Endodermal cell (in vitro differentiated cells): Measurements from ENCODE around the gene RYR2. TPM values are rescaled to one million over a fixed set of nuclear protein-coding genes. Genes with fewer than 3 reads are reported as not detected.

Source experiments
- DNase-seq: peaks from one replicate; pipeline ENCODE4 v3.0.0-alpha.2; 2017
- H3K27ac ChIP-seq: 2 replicates; pipeline ENCODE4 v1.5.1; 2013; ENCODE audit warnings: mild to moderate bottlenecking, low read depth, low read length, moderate library complexity
- H3K27me3 ChIP-seq: 2 replicates; pipeline ENCODE4 v1.6.1; 2013; ENCODE audit warnings: mild to moderate bottlenecking, low read length, moderate library complexity; ENCODE audit not compliant: insufficient read depth, control insufficient read depth, poor library complexity, severe bottlenecking
- H3K36me3 ChIP-seq: 2 replicates; pipeline ENCODE4 v1.7.0; 2013; ENCODE audit warnings: mild to moderate bottlenecking, low read length, moderate library complexity; ENCODE audit not compliant: control insufficient read depth, insufficient read depth
- H3K4me1 ChIP-seq: one replicate; pipeline ENCODE4 v1.7.0; 2013; ENCODE audit warnings: low read length; ENCODE audit not compliant: control insufficient read depth, insufficient read depth
- H3K4me3 ChIP-seq: 2 replicates; pipeline ENCODE4 v1.5.1; 2013; ENCODE audit warnings: mild to moderate bottlenecking, low read length, moderate library complexity
- H3K9ac ChIP-seq: 2 replicates; pipeline ENCODE4 v1.6.1; 2013; ENCODE audit warnings: mild to moderate bottlenecking, low read length, moderate library complexity; ENCODE audit not compliant: poor library complexity, severe bottlenecking; ENCODE audit errors: extremely low read depth
- H3K9me3 ChIP-seq: 2 replicates; pipeline ENCODE4 v1.6.1; 2013; ENCODE audit warnings: mild to moderate bottlenecking, low read length, moderate library complexity; ENCODE audit not compliant: control insufficient read depth
- H3K27ac Mint-ChIP-seq: 2 replicates; pipeline ENCODE4 v1.8.0; 2020; ENCODE audit warnings: mixed read lengths
- H3K27me3 Mint-ChIP-seq: 2 replicates; pipeline ENCODE4 v1.8.0; 2021; ENCODE audit warnings: mild to moderate bottlenecking, mixed read lengths; ENCODE audit not compliant: insufficient read depth
- H3K36me3 Mint-ChIP-seq: 2 replicates; pipeline ENCODE4 v1.8.0; 2020; ENCODE audit warnings: low read depth, mixed read lengths
- H3K4me1 Mint-ChIP-seq: 2 replicates; pipeline ENCODE4 v1.8.0; 2020; ENCODE audit warnings: mixed read lengths
- H3K4me3 Mint-ChIP-seq: 2 replicates; pipeline ENCODE4 v1.8.0; 2020; ENCODE audit warnings: mild to moderate bottlenecking, moderate library complexity, mixed read lengths
- H3K9me3 Mint-ChIP-seq: 2 replicates; pipeline ENCODE4 v1.8.0; 2020; ENCODE audit warnings: mild to moderate bottlenecking, mixed read lengths
- WGBS, 2 experiments: methylation state at CpG; one replicate each; pipeline versions ENCODE4 v1.1.5 to v1.1.7; 2013; ENCODE audit warnings: missing lambda C conversion rate in 2 of 2, mixed read lengths in 1 of 2; ENCODE audit not compliant: insufficient coverage in 1 of 2, insufficient read length in 1 of 2; 5-methylcytosine and 5-hydroxymethylcytosine counted together
- total RNA-seq, 2 donors: library from RNA; stranded (reverse); fragmentation: NEBNext Ultra II Directional in 1 of 2; extraction: Animal tissue kit (Norgen Biotek cat#: 25700) in 1 of 2; gene quantifications; 2 replicates in 1 of 2; 3 replicates in 1 of 2; pipeline ENCODE4 v1.2.1, GENCODE V29; 2021
- TF ChIP-seq, protein P1 (sequence below): fragments of 200-600 bp; sonication (generic); conservative IDR thresholded peaks from 2 replicates; pipeline ENCODE4 v1.5.0; 2021; ENCODE audit warnings: antibody characterized with exemption, mild to moderate bottlenecking

Gene RYR2
- total RNA-seq, 2 donors from 2014 or later = 0.95 to 2.4 TPM

DNA sequence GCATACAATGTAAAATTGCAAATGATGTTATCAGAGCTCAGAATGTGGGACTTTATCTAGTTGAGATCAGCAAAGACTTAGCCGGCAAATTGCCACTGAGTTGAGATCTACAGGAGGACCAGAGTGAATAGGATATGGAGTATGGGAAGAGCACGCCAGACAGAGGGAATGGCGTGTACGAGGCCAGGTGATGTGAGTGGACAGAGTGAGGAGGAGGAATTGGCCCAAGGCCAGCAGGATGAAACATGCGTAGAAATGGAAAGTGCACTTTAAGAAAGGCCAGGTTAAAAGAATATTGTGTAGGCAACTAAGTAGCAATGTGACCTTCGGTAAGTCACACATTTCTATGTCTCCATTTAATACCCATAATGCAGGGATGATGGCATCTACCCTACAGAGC, 637.7 kb downstream of the RYR2 start:
- Mint-ChIP-seq H3K4me1 (peaks cover 8% of the 10 kb centered on the region), H3K9me3 (no peaks in the 10 kb centered on the region), H3K4me3 (no peak overlapping the region), H3K27me3 (no peaks in the 10 kb centered on the region), H3K27ac (no peak overlapping the region), H3K36me3 (no peaks in the 10 kb centered on the region)
- no peaks in the 10 kb centered on the region for H3K4me1 ChIP-seq
- H3K4me3 ChIP-seq = no peak overlapping the region
- H3K27me3 ChIP-seq = no peaks in the 10 kb centered on the region
- H3K27ac ChIP-seq = no peak overlapping the region
- no peak for DNase-seq
- H3K9me3 ChIP-seq = no peaks in the 10 kb centered on the region
- 94 to 96% methylated on average over 6 of the region's 6 CpGs for WGBS, 2 experiments
- TF ChIP-seq, protein P1, sequence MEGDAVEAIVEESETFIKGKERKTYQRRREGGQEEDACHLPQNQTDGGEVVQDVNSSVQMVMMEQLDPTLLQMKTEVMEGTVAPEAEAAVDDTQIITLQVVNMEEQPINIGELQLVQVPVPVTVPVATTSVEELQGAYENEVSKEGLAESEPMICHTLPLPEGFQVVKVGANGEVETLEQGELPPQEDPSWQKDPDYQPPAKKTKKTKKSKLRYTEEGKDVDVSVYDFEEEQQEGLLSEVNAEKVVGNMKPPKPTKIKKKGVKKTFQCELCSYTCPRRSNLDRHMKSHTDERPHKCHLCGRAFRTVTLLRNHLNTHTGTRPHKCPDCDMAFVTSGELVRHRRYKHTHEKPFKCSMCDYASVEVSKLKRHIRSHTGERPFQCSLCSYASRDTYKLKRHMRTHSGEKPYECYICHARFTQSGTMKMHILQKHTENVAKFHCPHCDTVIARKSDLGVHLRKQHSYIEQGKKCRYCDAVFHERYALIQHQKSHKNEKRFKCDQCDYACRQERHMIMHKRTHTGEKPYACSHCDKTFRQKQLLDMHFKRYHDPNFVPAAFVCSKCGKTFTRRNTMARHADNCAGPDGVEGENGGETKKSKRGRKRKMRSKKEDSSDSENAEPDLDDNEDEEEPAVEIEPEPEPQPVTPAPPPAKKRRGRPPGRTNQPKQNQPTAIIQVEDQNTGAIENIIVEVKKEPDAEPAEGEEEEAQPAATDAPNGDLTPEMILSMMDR = no peak
- H3K36me3 ChIP-seq = no peaks in the 10 kb centered on the region
- H3K9ac ChIP-seq = no peak overlapping the region

DNA sequence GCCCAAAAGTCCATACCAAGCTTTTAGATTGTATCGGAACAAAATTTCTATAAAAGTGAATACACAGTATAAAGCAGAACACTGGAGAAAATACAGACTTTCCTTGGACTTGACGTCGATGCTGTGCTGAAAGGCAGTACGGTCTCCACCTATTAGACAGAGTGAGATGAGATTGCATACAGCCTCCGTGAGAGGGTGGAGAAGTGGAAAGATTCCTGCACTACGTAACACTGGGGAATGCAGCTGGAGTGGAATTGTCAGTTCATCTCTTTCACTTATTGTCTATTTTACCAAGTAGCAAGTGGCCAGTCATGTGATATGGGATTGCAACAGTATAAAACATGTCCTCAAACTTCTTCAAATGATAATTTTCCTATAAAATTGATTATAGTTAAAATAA, 639.2 kb downstream of the RYR2 start:
- Mint-ChIP-seq H3K27ac (no peak overlapping the region), H3K36me3 (no peaks in the 10 kb centered on the region), H3K9me3 (no peaks in the 10 kb centered on the region), H3K4me3 (no peak overlapping the region), H3K4me1 (peaks cover 8% of the 10 kb centered on the region), H3K27me3 (no peaks in the 10 kb centered on the region)
- Histone ChIP-seq H3K27me3 (no peaks in the 10 kb centered on the region), H3K4me1 (no peaks in the 10 kb centered on the region), H3K9ac (no peak overlapping the region), H3K27ac (no peak overlapping the region), H3K9me3 (no peaks in the 10 kb centered on the region), H3K4me3 (no peak overlapping the region), H3K36me3 (no peaks in the 10 kb centered on the region)
- WGBS, 2 experiments = 96 to 97% methylated on average over 5 to 6 of the region's 6 CpGs
- DNase-seq = no peak
- TF ChIP-seq, protein P1 = no peak

DNA sequence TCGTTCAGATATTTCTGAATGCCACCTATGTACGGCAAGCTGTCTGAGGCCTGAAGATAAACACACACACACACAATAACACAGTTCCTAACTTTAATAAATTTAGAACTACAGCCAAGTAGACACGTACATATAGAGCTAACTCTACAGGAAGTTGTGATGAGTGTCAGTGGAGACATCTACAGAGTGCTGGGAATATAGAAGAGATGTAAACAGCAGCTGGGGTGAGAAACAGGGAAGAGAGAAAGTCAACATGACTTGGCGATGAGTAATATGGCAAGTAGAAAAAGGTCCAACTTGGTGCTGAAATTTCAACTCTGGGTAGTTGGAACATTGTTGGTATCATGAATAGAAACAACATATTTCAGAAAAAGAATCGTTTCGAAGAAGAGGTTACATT, 642.3 kb downstream of the RYR2 start:
- no peaks in the 10 kb centered on the region for H3K36me3 Mint-ChIP-seq

More for the DNA sequence above, 642.3 kb downstream of the RYR2 start:
- DNase-seq = no peak
- no peak overlapping the region for H3K9ac ChIP-seq
- no peak overlapping the region for H3K4me3 Mint-ChIP-seq
- H3K9me3 Mint-ChIP-seq = no peaks in the 10 kb centered on the region
- no peaks in the 10 kb centered on the region for H3K36me3 ChIP-seq
- H3K27me3 ChIP-seq = no peaks in the 10 kb centered on the region
- no peaks in the 10 kb centered on the region for H3K27me3 Mint-ChIP-seq
- no peak overlapping the region for H3K27ac Mint-ChIP-seq
- no peak overlapping the region for H3K4me3 ChIP-seq
- H3K4me1 Mint-ChIP-seq = peaks cover 7% of the 10 kb centered on the region
- no peaks in the 10 kb centered on the region for H3K9me3 ChIP-seq
- H3K27ac ChIP-seq = no peak overlapping the region
- H3K4me1 ChIP-seq = no peaks in the 10 kb centered on the region
- TF ChIP-seq, protein P1 = no peak
- WGBS, 2 experiments = 97 to 100% methylated on average over 4 to 6 of the region's 6 CpGs
